Measurements from ENCODE around the gene SLC16A10.

- TF ChIP-seq POLR2A (IDR thresholded peaks at IDR 0.05), result no peak
- no peak for TF ChIP-seq CTCF (IDR thresholded peaks at IDR 0.05)
Measured at GRCh38 chr6:111098597-111098996, 11.3 kb downstream of the SLC16A10 start.
